Stimulated activated CD4-positive, alpha-beta T cell treated with anti-CD3 and anti-CD28 coated beads, Interleukin-12 subunit alpha, Interleukin-12 subunit beta, amount 100 ng/mL, for 24 hours (primary cell): Measurements from ENCODE around the gene TRNP1.
"Not testable (repeated sequence)": the region's sequence is repeated elsewhere in the genome, so short reads cannot be mapped to it uniquely, and the experiment has no call there.

Experiments used
- DNase-seq, 2 experiments: peaks; one replicate each; pipeline ENCODE4 v3.0.0-alpha.2; 2020; ENCODE audit warnings: low read depth in 2 of 2

TRNP1 gene

GRCh38 chr1:26972821-26973220 lies 20.7 kb upstream of the TRNP1 start:
- DNase-seq: no peak

- no peak for DNase-seq
These were observed 16.6 kb upstream of the TRNP1 start for GRCh38 chr1:26976621-26977510.

GRCh38 chr1:26978901-26979300 lies 14.6 kb upstream of the TRNP1 start:
- no peak for DNase-seq

GRCh38 chr1:26981146-26981846 lies 12.2 kb upstream of the TRNP1 start:
- no peak for DNase-seq

- no peak for DNase-seq
These were observed 9.6 kb upstream of the TRNP1 start for GRCh38 chr1:26983863-26984262.

- no peak for DNase-seq
These were observed 9.2 kb upstream of the TRNP1 start for GRCh38 chr1:26984291-26984690.

- no peak for DNase-seq
These were observed 6.8 kb upstream of the TRNP1 start for GRCh38 chr1:26986658-26987057.

GRCh38 chr1:26989403-26990109 lies 3.9 kb upstream of the TRNP1 start:
- not testable (repeated sequence) for DNase-seq

- no peak for DNase-seq
These were observed 2.0 kb upstream of the TRNP1 start for GRCh38 chr1:26991310-26992116.

- peak in 1 of 2 experiments; percentile 28 for DNase-seq
These were observed 711 bp downstream of the TRNP1 start for GRCh38 chr1:26994020-26994786.

GRCh38 chr1:26994787-26995517 lies 1.5 kb downstream of the TRNP1 start:
- DNase-seq: no peak

- no peak for DNase-seq
These were observed 2.5 kb downstream of the TRNP1 start for GRCh38 chr1:26996024-26996423.

GRCh38 chr1:26996665-26997064 lies 3.2 kb downstream of the TRNP1 start:
- no peak for DNase-seq

- no peak for DNase-seq
These were observed 5.2 kb downstream of the TRNP1 start for GRCh38 chr1:26998429-26999300.

- no peak for DNase-seq
These were observed 6.0 kb downstream of the TRNP1 start for GRCh38 chr1:26999440-26999987.

GRCh38 chr1:27000090-27000816 lies 6.8 kb downstream of the TRNP1 start:
- DNase-seq: no peak

GRCh38 chr1:27000817-27001460 lies 7.4 kb downstream of the TRNP1 start:
- no peak for DNase-seq
